K562 (cell line): ENCODE results near the gene RING1. TPM values are rescaled to one million over a fixed set of nuclear protein-coding genes. Genes with fewer than 3 reads are reported as not detected.

Experiments used
- CAMTA2 ChIP-seq: fragments of 250-450 bp; sonication (Bioruptor Pico); conservative IDR thresholded peaks from 2 replicates; pipeline ENCODE4 v1.5.1; 2022
- DACH1 ChIP-seq: fragments of 450-650 bp; IDR thresholded peaks from 2 replicates; pipeline ENCODE4 v1.6.1; 2018; ENCODE audit not compliant: partially characterized antibody
- MEIS2 ChIP-seq: fragments of 450-650 bp; IDR thresholded peaks from 2 replicates; pipeline ENCODE4 v1.6.1; 2014; ENCODE audit warnings: mild to moderate bottlenecking; ENCODE audit not compliant: partially characterized antibody
- MTA3 ChIP-seq: fragments of 450-650 bp; formaldehyde crosslinking; IDR thresholded peaks from 2 replicates; pipeline ENCODE4 v1.6.1; 2017; ENCODE audit warnings: mild to moderate bottlenecking, borderline replicate concordance
- NR2C1 ChIP-seq, 2 experiments: fragments of 450-650 bp; IDR thresholded peaks; 2 replicates each; pipeline ENCODE4 v1.6.1; 2017; ENCODE audit warnings: mild to moderate bottlenecking in 2 of 2, antibody characterized with exemption in 1 of 2, inconsistent platforms in 1 of 2, missing compliant biosample characterization in 1 of 2, missing genetic modification characterization in 1 of 2
- POLR2AphosphoS5 ChIP-seq: IDR thresholded peaks from 2 replicates; pipeline ENCODE4 v1.6.1; 2011; ENCODE audit warnings: mild to moderate bottlenecking, low read depth, low read length, moderate library complexity; ENCODE audit not compliant: control insufficient read depth, insufficient read depth
- PTTG1 ChIP-seq: fragments of 450-650 bp; IDR thresholded peaks from 2 replicates; pipeline ENCODE4 v1.6.1; 2016; ENCODE audit warnings: low read depth, mild to moderate bottlenecking, missing genetic modification characterization, missing compliant biosample characterization
- SREBF1 ChIP-seq: fragments of 150-350 bp; IDR thresholded peaks from 2 replicates; pipeline ENCODE4 v1.6.1; 2014; ENCODE audit warnings: antibody characterized with exemption, low read depth, low read length, borderline replicate concordance
- STAT5A ChIP-seq: IDR thresholded peaks from 2 replicates; pipeline ENCODE4 v1.6.1; 2012; ENCODE audit warnings: low read length, inconsistent platforms, borderline replicate concordance
- TAL1 ChIP-seq: fragments of 450-650 bp; IDR thresholded peaks from 2 replicates; pipeline ENCODE4 v1.6.1; 2016; ENCODE audit warnings: mild to moderate bottlenecking
- TEAD1 ChIP-seq, 2 experiments: fragments of 450-650 bp in 1 of 2; sonication (generic) in 1 of 2; formaldehyde crosslinking; IDR thresholded peaks; 2 replicates each; pipeline versions ENCODE4 v1.4.0 to v1.8.0; 2020 to 2022; ENCODE audit warnings: mild to moderate bottlenecking in 2 of 2, missing genetic modification reagents in 1 of 2
- TOE1 ChIP-seq, 2 experiments: fragments of 450-650 bp in 1 of 2; sonication (generic) in 1 of 2; formaldehyde crosslinking in 1 of 2; IDR thresholded peaks; 2 replicates each; pipeline versions ENCODE4 v1.7.1 to v1.8.0; 2016 to 2022; ENCODE audit warnings: borderline replicate concordance in 2 of 2, mild to moderate bottlenecking in 2 of 2, antibody characterized with exemption in 1 of 2, inconsistent platforms in 1 of 2, low read depth in 1 of 2, missing genetic modification reagents in 1 of 2, moderate library complexity in 1 of 2
- ZKSCAN1 ChIP-seq: fragments of 150-350 bp; IDR thresholded peaks from 2 replicates; pipeline ENCODE4 v1.6.1; 2016; ENCODE audit warnings: low read depth, low read length
- ZNF217 ChIP-seq: sonication (generic); formaldehyde crosslinking; IDR thresholded peaks from 2 replicates; pipeline ENCODE4 v1.8.0; 2022; ENCODE audit warnings: mild to moderate bottlenecking, missing genetic modification reagents
- polyA plus RNA-seq, 8 experiments: library from polyadenylated mRNA; depleted of rRNA in 4 of 8; stranded (reverse) in 5 of 8; unstranded in 3 of 8; fragments of >200 nt; fragmentation: Nextera tagmentation in 2 of 8; fragmentation: Illumina TruSeq in 1 of 8; extraction: Ambion mirVana in 2 of 8; extraction: Trizol in 1 of 8; gene quantifications; 2 replicates each; pipeline versions ENCODE4 v1.2.1 to v1.2.3, GENCODE V29; 2011 to 2014; ENCODE audit warnings: inconsistent platforms in 1 of 8, missing spikeins in 1 of 8
- total RNA-seq, 7 experiments: library from RNA; depleted of rRNA in 6 of 7; stranded (reverse); fragments of >200 nt in 6 of 7; fragmentation: Illumina TruSeq in 2 of 7; extraction: Trizol in 2 of 7; gene quantifications; 2 replicates each; pipeline versions ENCODE4 v1.2.1 to v1.2.3, GENCODE V29; 2011 to 2021; ENCODE audit warnings: low replicate concordance in 1 of 7
- TF ChIP-seq, protein P1 (sequence below): sonication (generic); formaldehyde crosslinking; IDR thresholded peaks from 2 replicates; pipeline ENCODE4 v1.4.0; 2020; ENCODE audit warnings: mild to moderate bottlenecking, missing genetic modification reagents
- TF ChIP-seq, protein P2 (sequence below): fragments of 250-450 bp; sonication (Bioruptor Pico); IDR thresholded peaks from 2 replicates; pipeline ENCODE4 v1.4.0; 2020; ENCODE audit warnings: borderline replicate concordance
- TF ChIP-seq, protein P3 (sequence below): IDR thresholded peaks from 2 replicates; pipeline ENCODE4 v1.6.1; 2016; ENCODE audit warnings: missing genetic modification characterization, missing compliant biosample characterization
- TF ChIP-seq, protein P4 (sequence below): fragments of 450-650 bp; formaldehyde crosslinking; IDR thresholded peaks from 2 replicates; pipeline ENCODE4 v1.4.0; 2020; ENCODE audit warnings: mild to moderate bottlenecking, moderate library complexity

RING1 gene
- total and polyA plus RNA-seq, 9 of the 15 experiments (the other 6 are each of a cell fraction or from before 2014, with no cell fraction given), result 4.2 to 59.1 (median 36.9) TPM

DNA sequence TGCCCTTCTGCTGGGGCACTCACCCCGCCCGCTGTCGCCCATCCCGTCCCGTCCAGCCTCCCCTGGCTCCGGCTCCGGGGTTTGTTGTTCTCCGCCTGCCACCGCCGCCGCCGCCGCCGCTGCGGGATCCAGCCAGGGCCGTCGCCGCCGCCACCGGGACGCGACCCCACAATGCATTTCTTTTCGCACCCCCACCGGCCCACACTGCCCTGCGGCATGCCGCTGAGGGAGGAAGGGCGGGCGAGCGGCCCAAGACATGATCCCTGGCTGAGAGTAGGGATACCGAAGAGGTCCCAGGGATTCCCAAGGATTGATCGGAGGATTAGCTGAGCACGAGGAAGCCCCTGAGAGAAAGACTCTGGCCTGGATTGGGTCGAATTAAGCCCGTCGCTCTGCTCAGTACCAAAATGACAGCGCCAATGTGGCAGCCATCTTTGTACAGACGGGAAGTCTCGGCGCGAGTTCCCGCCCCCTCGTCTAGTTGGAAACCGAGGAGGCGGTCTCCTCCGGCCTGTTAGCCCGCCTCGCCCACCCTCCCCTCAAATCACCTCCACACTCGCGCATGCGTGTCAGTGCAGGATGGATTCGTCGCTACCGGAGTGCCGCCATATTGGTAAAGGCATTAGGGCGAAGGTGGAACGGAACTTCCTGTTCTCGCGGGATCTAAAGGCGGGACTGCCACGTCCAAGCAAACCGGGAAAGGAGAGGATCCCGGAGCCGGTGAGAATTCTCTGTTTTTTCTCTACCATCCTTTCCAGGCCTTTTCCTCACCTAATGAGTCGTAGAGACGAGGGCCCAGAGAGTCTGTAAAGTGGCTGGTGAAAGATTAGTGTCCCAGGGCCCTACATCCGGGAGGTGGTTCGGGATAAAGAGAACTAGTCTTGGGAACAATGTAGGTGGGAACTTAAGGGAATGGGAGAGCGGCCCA lies 7.8 kb upstream of the RING1 start, which contains the start of the genes RXRB and SLC39A7 (continued):
- TF ChIP-seq, protein P1, sequence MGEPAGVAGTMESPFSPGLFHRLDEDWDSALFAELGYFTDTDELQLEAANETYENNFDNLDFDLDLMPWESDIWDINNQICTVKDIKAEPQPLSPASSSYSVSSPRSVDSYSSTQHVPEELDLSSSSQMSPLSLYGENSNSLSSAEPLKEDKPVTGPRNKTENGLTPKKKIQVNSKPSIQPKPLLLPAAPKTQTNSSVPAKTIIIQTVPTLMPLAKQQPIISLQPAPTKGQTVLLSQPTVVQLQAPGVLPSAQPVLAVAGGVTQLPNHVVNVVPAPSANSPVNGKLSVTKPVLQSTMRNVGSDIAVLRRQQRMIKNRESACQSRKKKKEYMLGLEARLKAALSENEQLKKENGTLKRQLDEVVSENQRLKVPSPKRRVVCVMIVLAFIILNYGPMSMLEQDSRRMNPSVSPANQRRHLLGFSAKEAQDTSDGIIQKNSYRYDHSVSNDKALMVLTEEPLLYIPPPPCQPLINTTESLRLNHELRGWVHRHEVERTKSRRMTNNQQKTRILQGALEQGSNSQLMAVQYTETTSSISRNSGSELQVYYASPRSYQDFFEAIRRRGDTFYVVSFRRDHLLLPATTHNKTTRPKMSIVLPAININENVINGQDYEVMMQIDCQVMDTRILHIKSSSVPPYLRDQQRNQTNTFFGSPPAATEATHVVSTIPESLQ (CRISPR knock-in tag), result peak; percentile 95
- TF ChIP-seq CAMTA2 (CRISPR knock-in tag) (peak; percentile 88; the same call in 1 of the 2 replicates), TEAD1 (CRISPR knock-in tag; IDR thresholded peaks at IDR 0.05) (0 out of 4 replicates have a peak, but pooled peaks have one; percentile 32 to 64), ZNF217 (CRISPR knock-in tag) (no peak), POLR2AphosphoS5 (peak; percentile 61), STAT5A (peak; percentile 25; the same call in 1 of the 2 replicates), TOE1 (IDR thresholded peaks at IDR 0.05; ENCODE audit: borderline replicate concordance) (peak; percentile 91), TOE1 (CRISPR knock-in tag; IDR thresholded peaks at IDR 0.05; ENCODE audit: borderline replicate concordance, low read depth) (no peak; the same call in 1 of the 2 replicates), ZKSCAN1 (no peak), NR2C1 (IDR thresholded peaks at IDR 0.05) (peak; percentile 92), NR2C1 (tag; IDR thresholded peaks at IDR 0.05) (peak; percentile 95), PTTG1 (tag) (no peak), DACH1 (no peak), SREBF1 (peak; percentile 32; the same call in 1 of the 2 replicates), TAL1 (no peak), MEIS2 (peak; percentile 90), MTA3 (peak; percentile 84)
- TF ChIP-seq, protein P2, sequence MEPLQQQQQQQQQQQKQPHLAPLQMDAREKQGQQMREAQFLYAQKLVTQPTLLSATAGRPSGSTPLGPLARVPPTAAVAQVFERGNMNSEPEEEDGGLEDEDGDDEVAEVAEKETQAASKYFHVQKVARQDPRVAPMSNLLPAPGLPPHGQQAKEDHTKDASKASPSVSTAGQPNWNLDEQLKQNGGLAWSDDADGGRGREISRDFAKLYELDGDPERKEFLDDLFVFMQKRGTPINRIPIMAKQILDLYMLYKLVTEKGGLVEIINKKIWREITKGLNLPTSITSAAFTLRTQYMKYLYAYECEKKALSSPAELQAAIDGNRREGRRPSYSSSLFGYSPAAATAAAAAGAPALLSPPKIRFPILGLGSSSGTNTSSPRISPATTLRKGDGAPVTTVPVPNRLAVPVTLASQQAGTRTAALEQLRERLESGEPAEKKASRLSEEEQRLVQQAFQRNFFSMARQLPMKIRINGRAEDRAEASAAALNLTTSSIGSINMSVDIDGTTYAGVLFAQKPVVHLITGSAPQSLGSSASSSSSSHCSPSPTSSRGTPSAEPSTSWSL, result peak; percentile 49; the same call in 1 of the 2 replicates
- TF ChIP-seq, protein P3, sequence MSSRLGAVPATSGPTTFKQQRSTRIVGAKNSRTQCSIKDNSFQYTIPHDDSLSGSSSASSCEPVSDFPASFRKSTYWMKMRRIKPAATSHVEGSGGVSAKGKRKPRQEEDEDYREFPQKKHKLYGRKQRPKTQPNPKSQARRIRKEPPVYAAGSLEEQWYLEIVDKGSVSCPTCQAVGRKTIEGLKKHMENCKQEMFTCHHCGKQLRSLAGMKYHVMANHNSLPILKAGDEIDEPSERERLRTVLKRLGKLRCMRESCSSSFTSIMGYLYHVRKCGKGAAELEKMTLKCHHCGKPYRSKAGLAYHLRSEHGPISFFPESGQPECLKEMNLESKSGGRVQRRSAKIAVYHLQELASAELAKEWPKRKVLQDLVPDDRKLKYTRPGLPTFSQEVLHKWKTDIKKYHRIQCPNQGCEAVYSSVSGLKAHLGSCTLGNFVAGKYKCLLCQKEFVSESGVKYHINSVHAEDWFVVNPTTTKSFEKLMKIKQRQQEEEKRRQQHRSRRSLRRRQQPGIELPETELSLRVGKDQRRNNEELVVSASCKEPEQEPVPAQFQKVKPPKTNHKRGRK (tag), result no peak
- TF ChIP-seq, protein P4, sequence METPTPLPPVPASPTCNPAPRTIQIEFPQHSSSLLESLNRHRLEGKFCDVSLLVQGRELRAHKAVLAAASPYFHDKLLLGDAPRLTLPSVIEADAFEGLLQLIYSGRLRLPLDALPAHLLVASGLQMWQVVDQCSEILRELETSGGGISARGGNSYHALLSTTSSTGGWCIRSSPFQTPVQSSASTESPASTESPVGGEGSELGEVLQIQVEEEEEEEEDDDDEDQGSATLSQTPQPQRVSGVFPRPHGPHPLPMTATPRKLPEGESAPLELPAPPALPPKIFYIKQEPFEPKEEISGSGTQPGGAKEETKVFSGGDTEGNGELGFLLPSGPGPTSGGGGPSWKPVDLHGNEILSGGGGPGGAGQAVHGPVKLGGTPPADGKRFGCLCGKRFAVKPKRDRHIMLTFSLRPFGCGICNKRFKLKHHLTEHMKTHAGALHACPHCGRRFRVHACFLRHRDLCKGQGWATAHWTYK (CRISPR knock-in tag), result peak; percentile 89
